CD4-positive, alpha-beta T cell treated with Interleukin-4 for 1 hour (primary cell): ENCODE results near the gene GZMM.

Experiments used
- DNase-seq, 2 donors: peaks; one replicate each; pipeline ENCODE4 v3.0.0-alpha.2; 2020 to 2022

Gene GZMM

DNA sequence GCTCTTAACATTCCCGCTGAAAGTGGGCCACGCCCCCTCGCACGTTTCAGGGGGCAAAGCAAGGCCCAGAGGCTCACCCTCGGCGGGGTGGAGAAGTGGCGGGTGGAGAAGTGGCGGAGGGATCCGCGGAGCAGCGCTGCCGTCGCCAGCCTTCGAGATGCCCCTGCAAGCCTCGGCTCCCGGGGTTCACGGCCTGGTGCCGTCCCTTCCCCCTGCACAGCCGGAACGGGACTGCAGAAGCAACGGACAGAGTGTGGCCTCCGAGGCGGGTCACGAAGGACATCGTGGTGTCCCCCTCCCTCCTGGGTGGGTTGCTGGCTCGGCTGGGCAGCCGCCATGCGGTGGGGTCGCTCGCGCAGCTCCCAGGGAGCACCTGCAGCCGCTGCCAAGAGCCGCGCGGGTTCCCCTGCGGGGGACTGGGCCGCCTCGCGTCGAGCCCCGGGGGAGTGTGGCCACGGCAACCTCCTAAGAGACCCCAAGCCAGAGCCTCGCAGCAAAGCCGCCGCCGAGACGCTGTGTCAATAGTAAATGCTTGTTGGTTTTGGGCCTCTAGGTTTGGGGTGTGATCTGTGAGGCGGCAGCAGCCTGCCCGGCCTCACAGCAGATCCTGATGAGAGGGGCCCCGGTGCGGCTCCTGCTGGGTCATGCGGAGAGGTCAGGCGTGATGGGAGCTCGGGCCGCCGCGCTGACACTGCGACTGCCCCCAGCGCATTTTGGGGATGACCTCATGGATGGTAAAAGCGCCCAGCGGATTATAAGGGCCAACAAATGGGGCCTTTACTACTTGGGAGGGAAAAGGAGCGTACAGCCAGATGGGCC is 31.1 kb upstream of the GZMM start:
- DNase-seq, result no peak

DNA sequence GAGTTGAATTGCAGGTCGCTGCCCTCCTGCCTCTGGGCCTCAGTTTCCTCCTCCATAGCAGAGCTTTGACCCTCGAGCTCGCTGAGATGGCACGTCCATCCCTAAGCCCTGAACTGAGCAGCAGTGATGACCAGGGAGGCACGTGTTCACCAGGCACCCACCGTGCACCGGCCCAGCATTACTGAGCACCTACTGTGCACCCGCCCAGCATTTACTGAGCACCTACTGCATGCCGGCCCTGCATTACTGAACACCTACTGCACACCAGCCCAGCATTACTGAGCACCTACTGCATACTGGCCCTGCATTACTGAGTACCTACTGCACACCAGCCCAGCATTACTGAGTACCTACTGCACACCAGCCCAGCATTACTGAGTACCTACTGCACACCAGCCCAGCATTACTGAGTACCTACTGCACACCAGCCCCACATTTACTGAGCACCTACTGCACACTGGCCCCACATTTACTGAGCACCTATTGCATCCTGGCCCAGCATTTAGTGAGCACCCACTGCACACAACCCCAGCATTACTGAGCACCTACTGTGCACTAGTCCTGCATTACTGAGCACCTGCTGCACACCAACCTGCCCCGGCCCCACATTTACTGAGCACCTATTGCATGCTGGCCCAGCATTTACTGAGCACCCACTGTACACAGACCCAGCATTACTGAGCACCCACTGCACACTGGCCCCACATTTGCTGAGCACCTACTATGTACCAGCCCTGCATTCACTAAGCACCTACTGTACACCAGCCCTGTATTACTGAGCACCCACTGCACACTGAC is 30.3 kb upstream of the GZMM start:
- DNase-seq, result no peak

DNA sequence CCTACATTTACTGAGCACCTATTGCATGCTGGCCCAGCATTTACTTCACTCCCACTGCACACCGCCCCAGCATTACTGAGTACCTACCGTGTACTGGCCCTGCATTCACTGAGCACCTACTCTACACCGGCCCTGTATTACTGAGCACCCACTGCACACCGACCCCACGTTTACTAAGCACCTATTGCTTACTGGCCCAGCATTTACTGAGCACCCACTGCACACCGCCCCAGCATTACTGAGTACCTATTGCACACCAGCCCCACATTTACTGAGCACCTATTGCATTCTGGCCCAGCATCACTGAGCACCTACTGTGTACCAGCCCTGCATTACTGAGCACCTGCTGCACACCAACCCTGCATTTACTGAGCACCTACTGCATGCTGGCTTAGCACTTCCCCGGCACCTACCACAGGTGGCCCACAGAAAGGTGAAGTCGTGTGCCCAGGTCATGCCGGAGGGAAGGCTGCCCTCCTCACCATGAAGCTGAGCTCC is 29.6 kb upstream of the GZMM start:
- DNase-seq, result no peak

DNA sequence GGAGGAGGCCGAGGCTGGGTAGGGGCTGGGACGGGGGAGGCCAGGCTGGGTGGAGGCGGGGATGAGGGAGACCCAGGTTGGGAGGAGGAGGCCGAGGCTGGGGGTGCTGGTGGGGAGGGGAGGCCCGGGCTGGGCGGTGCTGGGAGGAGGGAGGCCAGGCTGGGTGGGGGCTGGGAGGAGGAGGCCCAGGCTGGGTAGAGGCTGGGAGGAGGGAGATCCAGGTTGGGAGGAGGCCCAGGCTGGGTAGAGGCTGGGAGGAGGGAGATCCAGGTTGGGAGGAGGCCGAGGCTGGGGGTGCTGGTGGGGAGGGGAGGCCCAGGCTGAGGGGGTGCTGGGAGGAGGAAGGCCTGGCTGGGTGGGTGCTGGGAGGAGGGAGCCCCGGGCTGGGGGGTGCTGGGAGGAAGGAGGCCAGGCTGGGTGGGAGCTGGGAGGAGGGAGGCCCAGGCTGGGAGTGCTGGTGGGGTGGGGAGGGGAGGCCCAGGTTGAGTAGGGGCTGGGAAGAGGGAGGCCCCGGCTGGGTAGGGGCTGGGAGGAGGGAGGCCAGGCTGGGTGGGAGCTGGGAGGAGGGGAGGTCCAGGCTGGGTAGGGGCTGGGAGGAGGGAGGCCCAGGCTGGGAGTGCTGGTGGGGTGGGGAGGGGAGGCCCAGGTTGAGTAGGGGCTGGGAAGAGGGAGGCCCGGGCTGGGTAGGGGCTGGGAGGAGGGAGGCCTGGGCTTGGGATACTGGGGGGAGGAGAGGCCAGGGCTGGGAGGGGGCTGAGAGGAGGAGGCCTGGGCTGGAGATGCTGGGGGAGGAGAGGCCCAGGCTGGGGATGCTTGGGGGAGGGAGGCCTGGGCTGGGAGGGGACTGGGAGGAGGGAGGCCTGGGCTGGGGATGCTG is 25.9 kb upstream of the GZMM start:
- no peak for DNase-seq

DNA sequence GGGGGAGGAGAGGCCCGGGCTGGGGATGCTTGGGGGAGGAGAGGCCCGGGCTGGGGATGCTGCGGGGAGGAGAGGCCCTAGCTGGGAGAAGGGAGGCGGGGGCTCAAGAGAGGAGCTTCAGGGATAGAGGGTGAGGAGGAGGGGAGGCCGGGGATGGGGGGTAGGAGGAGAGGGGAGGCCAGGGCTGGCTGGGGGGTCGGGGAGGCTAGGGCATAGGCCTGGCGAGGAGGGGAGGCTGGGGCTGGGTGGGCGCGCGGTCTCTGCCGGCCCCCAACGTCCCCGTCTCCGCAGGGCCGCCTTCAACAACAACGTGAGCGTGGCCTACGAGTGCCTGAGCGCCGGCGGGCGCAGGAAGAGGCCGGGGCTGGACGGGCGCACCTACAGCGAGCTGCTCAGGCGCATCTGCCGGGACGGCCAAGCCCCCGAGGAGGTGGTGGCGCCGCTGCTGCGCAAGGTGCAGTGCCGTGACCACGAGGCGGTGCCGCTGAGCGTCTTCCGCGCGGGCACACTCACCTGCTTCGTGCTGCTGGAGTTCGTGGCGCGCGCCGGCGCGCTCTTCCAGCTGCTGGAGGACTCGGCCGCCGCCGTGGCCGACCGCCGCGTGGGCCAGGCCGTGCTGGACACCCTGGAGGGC is 25.1 kb upstream of the GZMM start:
- peak; percentile 68 for DNase-seq

DNA sequence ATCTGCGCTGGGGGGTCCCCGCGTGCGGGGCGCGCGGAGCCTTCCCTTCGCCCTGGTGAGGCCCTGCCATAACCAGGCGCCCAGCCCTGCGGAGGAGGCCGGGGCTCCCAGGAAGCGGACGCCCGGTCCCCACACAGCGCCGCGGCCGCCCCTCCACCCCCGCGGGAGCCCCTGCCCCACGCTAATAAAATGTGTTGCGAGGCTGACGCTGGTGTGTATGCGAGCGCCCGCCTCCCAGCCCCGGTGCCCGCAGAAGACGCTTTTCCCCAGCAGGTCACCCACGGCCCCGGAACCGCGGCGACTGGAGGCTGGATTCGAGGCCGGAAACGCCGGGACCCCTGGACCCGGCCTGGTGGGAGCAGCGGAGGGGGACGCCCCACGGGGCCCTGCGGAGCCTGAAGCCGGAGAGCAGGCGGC is 24.4 kb upstream of the GZMM start:
- no peak for DNase-seq

DNA sequence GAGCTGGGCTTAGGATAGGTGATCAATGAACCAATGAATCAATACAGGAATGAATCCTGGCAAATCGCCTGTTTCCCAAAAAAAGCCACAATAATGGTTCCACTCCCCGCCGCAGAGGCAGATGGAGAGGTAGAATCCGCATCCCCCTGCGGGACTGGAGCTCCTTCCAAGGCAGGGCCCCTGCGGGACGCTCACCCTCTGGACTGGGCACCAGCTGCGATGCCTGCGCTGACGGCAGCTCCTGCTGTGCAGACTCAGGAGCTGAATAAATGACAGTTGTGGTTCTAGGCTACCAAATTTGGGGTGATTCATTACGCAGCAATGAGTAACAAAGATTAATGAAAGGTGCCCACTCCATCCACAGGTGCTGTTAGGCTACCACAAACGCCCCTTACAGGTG is 21.1 kb upstream of the GZMM start:
- DNase-seq, result no peak

DNA sequence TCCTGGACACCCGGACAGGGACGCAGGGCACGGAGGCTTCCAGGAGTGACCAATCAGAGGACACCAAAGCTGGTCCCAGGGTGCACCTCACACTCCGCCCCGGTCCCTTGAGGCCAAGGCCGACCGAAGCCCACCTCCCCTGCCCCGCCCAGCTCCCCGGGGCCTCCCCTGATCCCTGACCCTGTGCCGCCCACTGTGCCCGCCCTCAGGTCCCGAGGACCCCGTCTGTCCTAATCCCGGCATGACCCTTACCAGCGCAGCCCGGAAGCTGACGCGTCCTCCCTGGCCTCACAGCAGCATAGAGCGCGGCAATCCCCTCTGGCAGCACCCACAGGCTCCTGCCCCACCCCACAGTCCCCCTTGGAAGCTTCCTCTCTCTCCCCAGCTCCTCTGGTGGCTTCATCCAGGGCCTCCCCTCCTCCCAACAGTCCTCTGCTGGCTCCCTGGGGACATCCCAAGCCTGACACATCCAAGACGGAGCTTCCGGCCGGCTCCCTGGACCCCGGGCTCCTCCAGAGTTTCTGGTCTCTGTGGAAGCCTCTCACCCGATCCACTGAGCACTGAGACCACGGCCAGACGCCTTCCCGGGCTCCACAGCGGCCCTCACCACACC is 19.7 kb upstream of the GZMM start:
- DNase-seq, result no peak

DNA sequence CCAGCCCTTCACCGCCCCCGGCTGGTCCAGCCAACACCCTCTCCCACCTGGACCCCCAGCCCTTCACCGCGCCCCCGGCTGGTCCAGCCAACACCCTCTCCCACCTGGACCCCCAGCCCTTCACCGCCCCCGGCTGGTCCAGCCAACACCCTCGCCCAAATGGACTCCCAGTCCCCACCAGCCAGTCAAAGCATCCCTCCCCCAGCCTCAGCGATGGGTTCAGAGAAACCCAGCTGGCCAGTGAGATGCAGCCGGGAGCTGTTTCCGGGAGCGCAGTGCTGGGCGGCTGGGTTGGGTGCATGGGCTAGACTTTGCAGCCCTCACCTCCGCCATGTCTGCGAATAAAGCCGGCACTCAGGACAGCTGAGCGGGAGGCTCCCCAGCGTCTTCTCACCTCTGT is 18.8 kb upstream of the GZMM start:
- DNase-seq, result no peak

DNA sequence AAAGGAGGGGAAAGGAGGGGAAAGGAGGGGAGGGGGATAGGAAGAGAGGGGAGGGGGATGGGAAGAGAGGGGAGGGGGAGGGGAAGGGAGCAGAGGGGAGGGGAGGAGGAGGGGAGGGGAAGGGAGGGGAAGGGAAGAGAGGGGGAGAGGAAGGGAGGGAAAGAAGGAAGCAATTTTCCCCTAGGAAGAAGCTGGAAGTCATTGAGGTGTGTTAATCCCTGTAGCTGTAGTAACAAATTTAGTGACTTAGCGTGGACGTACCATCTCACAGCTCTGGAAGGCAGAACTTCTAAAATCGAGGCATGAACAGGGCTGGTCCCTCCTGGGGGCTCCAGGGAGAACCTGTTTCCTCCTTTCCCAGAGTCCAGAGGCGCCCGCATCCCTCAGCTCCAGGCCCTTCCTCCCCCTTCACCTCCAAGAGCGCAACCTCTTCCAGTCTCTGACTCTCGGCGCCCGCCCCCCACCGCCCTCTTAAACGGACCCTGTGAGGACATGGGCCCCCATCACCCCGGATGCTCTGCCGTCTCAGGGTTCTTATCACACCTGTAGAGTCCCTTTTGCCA is 17.9 kb upstream of the GZMM start:
- no peak for DNase-seq

DNA sequence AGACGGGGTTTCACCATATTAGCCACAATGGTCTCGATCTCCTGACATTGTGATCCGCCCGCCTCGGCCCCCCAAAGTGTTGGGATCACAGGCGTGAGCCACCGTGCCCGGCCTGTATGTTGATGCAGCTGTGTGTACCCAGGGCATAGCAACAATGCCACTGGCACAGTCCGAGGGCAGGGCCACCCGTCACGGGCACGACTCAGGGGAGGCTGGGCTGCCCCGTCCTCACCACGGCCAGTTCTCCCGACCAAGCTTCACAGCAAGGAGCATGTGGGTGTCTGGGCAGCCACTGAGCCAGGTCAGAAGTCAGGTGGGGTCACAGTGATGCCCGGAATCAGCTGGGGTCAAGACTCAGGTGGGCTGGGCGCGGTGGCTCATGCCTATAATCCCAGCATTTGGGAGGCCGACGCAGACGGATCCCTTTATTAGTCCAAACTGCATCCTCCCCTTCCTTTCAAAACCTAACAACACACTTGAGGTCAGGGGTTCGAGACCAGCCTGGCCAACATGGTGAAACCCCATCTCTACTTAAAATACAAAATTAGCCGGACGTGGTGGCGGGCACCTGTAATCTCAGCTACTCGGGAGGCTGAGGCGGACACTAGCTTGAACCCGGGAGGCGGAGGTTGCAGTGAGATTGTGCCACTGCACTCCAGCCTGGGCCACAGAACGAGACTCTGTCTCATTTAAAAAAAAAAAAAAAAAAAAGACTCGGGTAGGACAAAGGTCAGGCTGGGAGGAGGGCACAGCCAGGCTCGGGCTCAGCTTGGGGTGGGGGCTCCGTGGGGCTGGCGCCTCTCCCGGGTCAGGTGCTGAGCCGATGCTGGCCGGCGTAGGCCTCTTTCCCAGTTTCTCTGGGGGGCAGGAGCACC is 13.5 kb upstream of the GZMM start:
- no peak for DNase-seq

DNA sequence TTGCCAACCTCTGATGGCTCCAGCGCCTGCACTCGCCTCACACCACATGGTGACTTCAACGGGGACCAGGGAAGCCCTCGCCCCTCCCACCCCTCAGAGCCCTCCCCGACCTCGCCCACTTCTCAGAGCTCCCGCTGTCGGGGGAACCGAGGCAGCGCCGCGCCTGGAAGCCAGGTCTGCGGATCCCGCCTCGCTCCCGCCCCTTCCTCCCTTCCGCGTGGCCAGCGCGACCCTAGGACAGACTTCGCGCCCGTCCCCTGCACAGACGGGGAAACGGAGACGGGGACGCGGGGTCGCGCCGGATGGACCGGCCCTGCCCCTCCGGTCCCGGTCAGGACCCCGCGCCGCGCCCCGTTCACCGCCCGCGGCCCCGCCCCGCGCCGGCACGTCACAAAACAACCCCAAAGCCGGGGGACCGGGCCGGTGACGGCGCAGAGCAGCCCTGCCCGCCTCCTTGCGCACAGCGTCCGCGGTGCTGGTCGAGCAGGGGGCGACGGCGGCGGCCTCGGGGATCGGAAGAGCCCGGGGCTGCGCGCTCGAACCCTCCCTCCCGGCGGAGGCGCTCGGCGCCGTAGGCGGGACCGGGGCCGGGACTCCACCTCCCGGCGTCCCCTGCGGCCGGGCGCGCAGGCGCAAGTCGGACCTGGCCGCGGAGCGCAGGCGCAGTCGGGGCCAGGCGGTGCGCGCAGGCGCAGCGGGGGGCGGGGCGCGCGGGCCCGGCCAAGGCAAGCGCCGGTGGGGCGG is 12.7 kb upstream of the GZMM start:
- peak; percentile 86 to 89 for DNase-seq

DNA sequence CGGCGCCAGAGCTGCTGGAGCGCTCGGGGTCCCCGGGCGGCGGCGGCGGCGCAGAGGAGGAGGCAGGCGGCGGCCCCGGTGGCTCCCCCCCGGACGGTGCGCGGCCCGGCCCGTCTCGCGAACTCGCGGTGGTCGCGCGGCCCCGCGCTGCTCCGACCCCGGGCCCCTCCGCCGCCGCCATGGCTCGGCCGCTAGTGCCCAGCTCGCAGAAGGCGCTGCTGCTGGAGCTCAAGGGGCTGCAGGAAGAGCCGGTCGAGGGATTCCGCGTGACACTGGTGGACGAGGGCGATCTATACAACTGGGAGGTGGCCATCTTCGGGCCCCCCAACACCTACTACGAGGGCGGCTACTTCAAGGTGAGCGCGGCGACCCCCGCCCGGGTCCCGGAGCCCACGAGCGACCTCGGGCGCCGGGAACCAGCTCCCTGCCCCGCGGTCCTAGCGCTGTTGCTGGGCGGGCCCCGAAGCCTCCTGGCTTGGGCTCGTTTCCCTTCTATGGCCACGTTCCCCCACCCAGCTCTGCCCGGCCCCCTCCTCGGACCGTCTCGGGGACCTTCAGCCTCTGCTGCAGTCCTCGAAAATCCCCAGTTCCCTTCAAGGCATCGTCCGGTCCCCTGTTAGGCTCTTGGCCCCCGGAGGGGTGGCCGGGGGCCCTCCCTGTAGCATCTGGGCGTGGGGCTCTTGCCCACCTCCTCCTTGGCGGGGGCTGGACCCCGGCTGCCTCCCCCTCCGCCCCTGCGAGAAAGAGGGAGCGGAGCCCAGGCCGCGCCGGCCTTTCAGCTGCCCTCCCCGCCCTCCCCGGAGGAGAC is 11.9 kb upstream of the GZMM start, which contains the start of gene CDC34:
Gene CDC34 (plus strand): TSS at position 8 of the 808 bp plus-strand sequence. CDS start 172 bp downstream, at position 180.
- DNase-seq, result no peak

DNA sequence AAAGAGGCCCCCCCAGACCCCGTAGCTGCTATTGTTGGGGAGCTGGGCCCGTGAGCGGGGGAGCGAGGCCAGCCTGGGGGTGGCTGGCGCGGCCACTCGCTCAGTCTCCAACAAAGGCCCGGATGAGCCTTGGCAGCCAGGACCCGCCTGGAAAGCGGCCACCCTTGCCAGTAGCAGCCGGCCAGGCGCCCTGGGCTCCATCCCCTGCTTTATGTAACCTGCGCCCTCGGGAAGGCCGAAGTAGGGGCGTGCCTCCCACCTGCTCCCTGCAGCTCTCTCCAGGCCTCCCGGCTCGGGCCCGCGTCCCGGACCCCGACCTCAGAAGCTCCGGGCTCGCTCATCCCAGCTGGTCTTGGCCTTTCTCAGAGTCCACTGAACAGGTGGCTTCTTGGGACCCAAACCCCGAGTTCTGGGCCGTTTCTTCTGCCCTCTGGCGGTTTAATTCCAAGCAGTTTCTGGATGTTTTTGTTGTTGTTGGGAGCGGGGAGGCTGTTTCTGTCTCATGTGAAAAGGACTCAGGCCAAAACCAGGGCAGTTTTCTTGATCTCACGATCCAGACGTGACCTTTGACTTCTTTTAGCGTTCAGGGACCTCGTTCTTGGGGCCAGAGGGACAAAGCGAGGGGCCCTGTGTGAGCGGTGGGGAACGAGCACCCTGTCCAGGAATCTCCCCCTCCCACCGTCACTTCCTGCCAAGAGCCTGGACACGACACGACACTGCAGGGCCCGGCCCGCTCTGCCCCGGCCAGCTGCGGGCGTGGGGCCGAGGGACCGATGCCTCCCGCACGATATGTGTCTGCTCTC is 11.1 kb upstream of the GZMM start:
- DNase-seq, result peak; percentile 51 to 66

DNA sequence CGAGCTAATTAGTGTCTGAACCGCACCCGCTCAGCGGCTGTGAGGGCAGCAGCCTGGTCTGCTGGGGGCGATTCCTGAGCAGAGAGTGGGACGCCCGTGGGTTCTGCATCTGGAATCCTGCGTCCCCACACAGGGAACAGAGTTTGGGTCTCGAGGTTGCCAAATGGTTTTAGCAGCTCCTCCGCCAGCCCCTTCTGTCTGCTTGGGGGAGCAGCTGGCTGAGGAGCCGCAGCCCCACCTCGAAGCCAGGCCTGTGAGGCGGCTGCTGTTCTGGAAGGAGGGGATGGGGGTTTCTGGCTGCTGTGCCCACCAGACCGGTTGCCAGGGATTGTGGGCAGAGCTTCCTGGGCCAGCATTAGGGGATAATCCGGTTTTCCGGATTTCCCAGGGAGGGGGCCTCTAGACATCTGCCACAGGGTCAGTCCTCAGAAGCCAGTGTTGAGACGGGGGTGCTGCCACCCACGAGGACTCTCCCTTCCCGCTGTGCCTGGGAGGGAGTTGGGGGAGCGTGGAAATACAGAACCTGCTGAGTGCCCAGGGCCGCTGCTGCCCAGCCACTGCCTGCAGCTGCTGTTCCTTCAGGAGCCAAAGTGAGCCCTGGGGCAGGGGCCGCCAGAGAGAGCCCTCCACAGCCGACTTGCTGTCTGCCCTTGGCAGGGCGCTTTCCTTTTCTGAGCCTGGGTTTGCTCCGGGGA is 10.3 kb upstream of the GZMM start:
- no peak for DNase-seq

DNA sequence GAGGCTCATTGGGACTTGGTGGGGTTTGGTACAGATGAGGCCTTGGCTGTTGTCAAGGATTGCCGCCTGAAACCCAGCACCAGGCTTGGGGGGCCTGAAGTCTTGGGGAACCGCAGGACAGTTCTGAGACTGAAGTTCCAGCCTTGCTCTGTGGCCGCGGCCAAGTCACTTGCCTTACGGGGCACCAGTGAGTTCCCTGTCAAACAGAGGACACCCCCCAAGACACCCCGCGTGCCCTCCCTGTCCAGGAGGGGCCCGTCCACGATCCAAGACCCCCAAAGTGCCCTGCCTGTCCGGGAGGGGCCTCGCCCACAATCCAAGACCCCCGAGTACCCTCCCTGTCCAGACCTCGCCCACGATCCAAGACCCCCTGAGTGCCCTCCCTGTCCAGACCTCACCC is 9.8 kb upstream of the GZMM start:
- no peak for DNase-seq
